IMR-90 (cell line): ENCODE data around the gene PRRC1.

Experiments used
- BHLHE40 ChIP-seq: fragments of 150-350 bp; IDR thresholded peaks from 2 replicates; pipeline ENCODE4 v1.6.1; 2016; ENCODE audit warnings: mild to moderate bottlenecking, low read depth, low read length
- CTCF ChIP-seq: conservative IDR thresholded peaks from 2 replicates; pipeline ENCODE4 v1.5.1; 2012; ENCODE audit warnings: mild to moderate bottlenecking, low read depth, low read length, improper control_type of control experiment
- FOS ChIP-seq: fragments of 150-350 bp; IDR thresholded peaks from 2 replicates; pipeline ENCODE4 v1.6.1; 2016; ENCODE audit warnings: low read depth, low read length
- MXI1 ChIP-seq: IDR thresholded peaks from 2 replicates; pipeline ENCODE4 v1.6.1; 2012; ENCODE audit warnings: low read depth, mild to moderate bottlenecking, low read length, moderate library complexity, borderline replicate concordance
- POLR2A ChIP-seq: IDR thresholded peaks from 2 replicates; pipeline ENCODE4 v1.6.1; 2012; ENCODE audit warnings: mild to moderate bottlenecking, low read depth, low read length
- RAD21 ChIP-seq: IDR thresholded peaks from 2 replicates; pipeline ENCODE4 v1.6.1; 2012; ENCODE audit warnings: low read length, improper control_type of control experiment
- SMC3 ChIP-seq: fragments of 150-350 bp; IDR thresholded peaks from 2 replicates; pipeline ENCODE4 v1.6.1; 2016; ENCODE audit warnings: low read depth, mild to moderate bottlenecking, antibody characterized with exemption, low read length, moderate library complexity
- TF ChIP-seq, protein P1 (sequence below): fragments of 150-350 bp; IDR thresholded peaks from 2 replicates; pipeline ENCODE4 v1.6.1; 2017; ENCODE audit warnings: mild to moderate bottlenecking, antibody characterized with exemption, low read length, low read depth
- TF ChIP-seq, protein P2 (sequence below): fragments of 150-350 bp; IDR thresholded peaks from 2 replicates; pipeline ENCODE4 v1.6.1; 2016; ENCODE audit warnings: low read depth, mild to moderate bottlenecking, low read length, moderate library complexity, borderline replicate concordance

DNA sequence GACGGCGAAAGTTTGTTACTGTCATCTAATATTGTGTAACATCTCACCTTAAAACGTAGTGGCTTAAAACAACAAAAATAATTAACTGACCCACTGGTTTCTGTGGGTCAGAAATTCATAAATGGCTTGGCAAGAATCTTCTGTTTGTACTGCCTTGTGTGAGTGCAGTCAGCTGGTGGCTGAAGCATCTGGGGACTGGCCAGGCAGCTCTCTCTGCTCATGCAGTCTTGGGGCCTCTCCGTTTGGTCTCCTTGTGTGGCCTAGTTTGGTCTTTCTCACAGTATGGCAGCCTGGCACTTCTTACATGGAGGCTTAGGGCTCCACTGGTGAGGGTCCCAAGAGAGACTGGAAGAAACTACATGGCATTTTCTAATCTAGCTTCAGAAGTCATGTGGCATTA lies 82.4 kb downstream of the PRRC1 start:
- TF ChIP-seq, protein P1, sequence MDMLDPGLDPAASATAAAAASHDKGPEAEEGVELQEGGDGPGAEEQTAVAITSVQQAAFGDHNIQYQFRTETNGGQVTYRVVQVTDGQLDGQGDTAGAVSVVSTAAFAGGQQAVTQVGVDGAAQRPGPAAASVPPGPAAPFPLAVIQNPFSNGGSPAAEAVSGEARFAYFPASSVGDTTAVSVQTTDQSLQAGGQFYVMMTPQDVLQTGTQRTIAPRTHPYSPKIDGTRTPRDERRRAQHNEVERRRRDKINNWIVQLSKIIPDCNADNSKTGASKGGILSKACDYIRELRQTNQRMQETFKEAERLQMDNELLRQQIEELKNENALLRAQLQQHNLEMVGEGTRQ, result no peak
- TF ChIP-seq CTCF, result no peak
- TF ChIP-seq POLR2A, result no peak
- TF ChIP-seq RAD21, result no peak
- no peak for TF ChIP-seq BHLHE40
- no peak for TF ChIP-seq FOS
- no peak for TF ChIP-seq SMC3
- no peak for TF ChIP-seq MXI1
- TF ChIP-seq, protein P2, sequence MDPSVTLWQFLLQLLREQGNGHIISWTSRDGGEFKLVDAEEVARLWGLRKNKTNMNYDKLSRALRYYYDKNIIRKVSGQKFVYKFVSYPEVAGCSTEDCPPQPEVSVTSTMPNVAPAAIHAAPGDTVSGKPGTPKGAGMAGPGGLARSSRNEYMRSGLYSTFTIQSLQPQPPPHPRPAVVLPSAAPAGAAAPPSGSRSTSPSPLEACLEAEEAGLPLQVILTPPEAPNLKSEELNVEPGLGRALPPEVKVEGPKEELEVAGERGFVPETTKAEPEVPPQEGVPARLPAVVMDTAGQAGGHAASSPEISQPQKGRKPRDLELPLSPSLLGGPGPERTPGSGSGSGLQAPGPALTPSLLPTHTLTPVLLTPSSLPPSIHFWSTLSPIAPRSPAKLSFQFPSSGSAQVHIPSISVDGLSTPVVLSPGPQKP, result no peak
